NCI-H2196 treated with DMSO at 0.1 percent for 48 hours (cell line): Measurements from ENCODE around the gene PLXNA4.

Source experiments
- DNase-seq: peaks from one replicate; lab custom pipeline; 2025; ENCODE audit not compliant: unreplicated experiment; lab: John Stamatoyannopoulos, UW

PLXNA4 gene

GRCh38 chr7:132161533-132161915 lies 414.7 kb downstream of the PLXNA4 start:
- no peak for DNase-seq

GRCh38 chr7:132160611-132161532 lies 415.4 kb downstream of the PLXNA4 start:
- no peak for DNase-seq

- no peak for DNase-seq
Measured at GRCh38 chr7:132158841-132159240, 417.4 kb downstream of the PLXNA4 start.

- no peak for DNase-seq
Measured at GRCh38 chr7:132158166-132158565, 418.1 kb downstream of the PLXNA4 start.

- no peak for DNase-seq
Measured at GRCh38 chr7:132155715-132156114, 420.6 kb downstream of the PLXNA4 start.

- no peak for DNase-seq
Measured at GRCh38 chr7:132154695-132155471, 421.4 kb downstream of the PLXNA4 start.

- DNase-seq: no peak
Measured at GRCh38 chr7:132154248-132154647, 422.0 kb downstream of the PLXNA4 start.

GRCh38 chr7:132152131-132152889 lies 424.0 kb downstream of the PLXNA4 start:
- no peak for DNase-seq

- no peak for DNase-seq
Measured at GRCh38 chr7:132150711-132151110, 425.6 kb downstream of the PLXNA4 start.

- DNase-seq: no peak
Measured at GRCh38 chr7:132149436-132150304, 426.6 kb downstream of the PLXNA4 start.

GRCh38 chr7:132148876-132149275 lies 427.4 kb downstream of the PLXNA4 start:
- DNase-seq: no peak

- no peak for DNase-seq
Measured at GRCh38 chr7:132145466-132145865, 430.8 kb downstream of the PLXNA4 start.

GRCh38 chr7:132145063-132145462 lies 431.2 kb downstream of the PLXNA4 start:
- DNase-seq: no peak

GRCh38 chr7:132142006-132142405 lies 434.3 kb downstream of the PLXNA4 start:
- DNase-seq: no peak

GRCh38 chr7:132141109-132141508 lies 435.2 kb downstream of the PLXNA4 start:
- no peak for DNase-seq

GRCh38 chr7:132140341-132140740 lies 435.9 kb downstream of the PLXNA4 start:
- no peak for DNase-seq

GRCh38 chr7:132138817-132139216 lies 437.5 kb downstream of the PLXNA4 start:
- no peak for DNase-seq

GRCh38 chr7:132137681-132138080 lies 438.6 kb downstream of the PLXNA4 start:
- DNase-seq: no peak

- no peak for DNase-seq
Measured at GRCh38 chr7:132135746-132136385, 440.4 kb downstream of the PLXNA4 start.
